Measurements from ENCODE around the gene RAP1A. TPM values are rescaled to one million over a fixed set of nuclear protein-coding genes. Genes with fewer than 3 reads are reported as not detected.

Gene RAP1A
- total RNA-seq, 1 experiment from 2014 or later: 25.4 TPM

DNA sequence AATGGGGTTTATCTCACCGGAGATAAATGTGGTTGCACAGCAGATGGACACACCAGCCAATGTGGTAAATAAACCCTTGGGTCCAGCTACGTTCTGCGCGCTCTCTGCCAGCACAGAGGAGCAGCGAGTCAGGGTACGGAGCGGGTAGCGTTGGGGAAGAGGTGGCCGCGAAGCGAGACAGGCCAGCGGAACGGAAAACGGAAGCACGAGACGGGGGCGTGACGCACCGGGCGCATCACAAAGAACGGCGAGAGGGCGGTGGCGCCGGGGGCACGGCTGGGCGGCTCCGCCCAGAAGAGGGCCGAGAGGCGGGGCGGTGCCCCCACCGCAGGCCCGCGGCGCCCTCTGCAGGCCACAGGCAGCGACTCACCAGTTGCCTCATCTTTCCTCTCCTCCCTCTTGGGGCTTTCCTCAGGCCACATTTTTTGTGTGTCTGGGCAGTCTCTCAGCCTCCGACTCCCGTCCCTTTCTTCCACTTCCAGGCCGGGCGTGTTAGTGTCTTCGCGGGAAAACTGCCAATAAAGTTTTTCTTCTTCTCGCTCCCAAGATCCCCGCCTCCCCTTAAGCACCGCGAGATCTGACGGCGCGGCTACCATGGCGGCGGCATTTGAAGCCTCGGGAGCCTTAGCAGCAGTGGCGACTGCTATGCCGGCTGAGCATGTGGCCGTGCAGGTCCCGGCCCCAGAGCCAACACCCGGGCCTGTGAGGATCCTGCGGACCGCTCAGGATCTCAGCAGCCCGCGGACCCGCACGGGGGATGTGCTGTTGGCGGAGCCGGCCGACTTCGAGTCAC, 135.9 kb downstream of the RAP1A start, which contains the start of gene DDX20 (continued):
- TF ChIP-seq, protein P1, sequence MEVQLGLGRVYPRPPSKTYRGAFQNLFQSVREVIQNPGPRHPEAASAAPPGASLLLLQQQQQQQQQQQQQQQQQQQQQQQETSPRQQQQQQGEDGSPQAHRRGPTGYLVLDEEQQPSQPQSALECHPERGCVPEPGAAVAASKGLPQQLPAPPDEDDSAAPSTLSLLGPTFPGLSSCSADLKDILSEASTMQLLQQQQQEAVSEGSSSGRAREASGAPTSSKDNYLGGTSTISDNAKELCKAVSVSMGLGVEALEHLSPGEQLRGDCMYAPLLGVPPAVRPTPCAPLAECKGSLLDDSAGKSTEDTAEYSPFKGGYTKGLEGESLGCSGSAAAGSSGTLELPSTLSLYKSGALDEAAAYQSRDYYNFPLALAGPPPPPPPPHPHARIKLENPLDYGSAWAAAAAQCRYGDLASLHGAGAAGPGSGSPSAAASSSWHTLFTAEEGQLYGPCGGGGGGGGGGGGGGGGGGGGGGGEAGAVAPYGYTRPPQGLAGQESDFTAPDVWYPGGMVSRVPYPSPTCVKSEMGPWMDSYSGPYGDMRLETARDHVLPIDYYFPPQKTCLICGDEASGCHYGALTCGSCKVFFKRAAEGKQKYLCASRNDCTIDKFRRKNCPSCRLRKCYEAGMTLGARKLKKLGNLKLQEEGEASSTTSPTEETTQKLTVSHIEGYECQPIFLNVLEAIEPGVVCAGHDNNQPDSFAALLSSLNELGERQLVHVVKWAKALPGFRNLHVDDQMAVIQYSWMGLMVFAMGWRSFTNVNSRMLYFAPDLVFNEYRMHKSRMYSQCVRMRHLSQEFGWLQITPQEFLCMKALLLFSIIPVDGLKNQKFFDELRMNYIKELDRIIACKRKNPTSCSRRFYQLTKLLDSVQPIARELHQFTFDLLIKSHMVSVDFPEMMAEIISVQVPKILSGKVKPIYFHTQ (CRISPR knock-in tag; IDR thresholded peaks at IDR 0.05): no peak
- TF ChIP-seq TCF7 (CRISPR knock-in tag; IDR thresholded peaks at IDR 0.05; ENCODE audit: low read depth): no peak
- no peak for TF ChIP-seq NR1H2 (CRISPR knock-in tag; IDR thresholded peaks at IDR 0.05)
- TF ChIP-seq, protein P2, sequence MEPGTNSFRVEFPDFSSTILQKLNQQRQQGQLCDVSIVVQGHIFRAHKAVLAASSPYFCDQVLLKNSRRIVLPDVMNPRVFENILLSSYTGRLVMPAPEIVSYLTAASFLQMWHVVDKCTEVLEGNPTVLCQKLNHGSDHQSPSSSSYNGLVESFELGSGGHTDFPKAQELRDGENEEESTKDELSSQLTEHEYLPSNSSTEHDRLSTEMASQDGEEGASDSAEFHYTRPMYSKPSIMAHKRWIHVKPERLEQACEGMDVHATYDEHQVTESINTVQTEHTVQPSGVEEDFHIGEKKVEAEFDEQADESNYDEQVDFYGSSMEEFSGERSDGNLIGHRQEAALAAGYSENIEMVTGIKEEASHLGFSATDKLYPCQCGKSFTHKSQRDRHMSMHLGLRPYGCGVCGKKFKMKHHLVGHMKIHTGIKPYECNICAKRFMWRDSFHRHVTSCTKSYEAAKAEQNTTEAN (CRISPR knock-in tag; IDR thresholded peaks at IDR 0.05): no peak
- TF ChIP-seq, protein P3, sequence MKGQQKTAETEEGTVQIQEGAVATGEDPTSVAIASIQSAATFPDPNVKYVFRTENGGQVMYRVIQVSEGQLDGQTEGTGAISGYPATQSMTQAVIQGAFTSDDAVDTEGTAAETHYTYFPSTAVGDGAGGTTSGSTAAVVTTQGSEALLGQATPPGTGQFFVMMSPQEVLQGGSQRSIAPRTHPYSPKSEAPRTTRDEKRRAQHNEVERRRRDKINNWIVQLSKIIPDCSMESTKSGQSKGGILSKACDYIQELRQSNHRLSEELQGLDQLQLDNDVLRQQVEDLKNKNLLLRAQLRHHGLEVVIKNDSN (CRISPR knock-in tag; IDR thresholded peaks at IDR 0.05): peak; percentile 61; the same call in 1 of the 2 replicates
- TF ChIP-seq ESRRA (CRISPR knock-in tag; IDR thresholded peaks at IDR 0.05; ENCODE audit: borderline replicate concordance): peak; percentile 59; the same call in 1 of the 2 replicates
- no peak for TF ChIP-seq PRRX2 (CRISPR knock-in tag; IDR thresholded peaks at IDR 0.05)
- TF ChIP-seq ZNF396 (CRISPR knock-in tag; IDR thresholded peaks at IDR 0.05; ENCODE audit: borderline replicate concordance): no peak
- no peak for TF ChIP-seq ELF4 (CRISPR knock-in tag; IDR thresholded peaks at IDR 0.05; ENCODE audit: low read depth)
- no peak for TF ChIP-seq RELA (CRISPR knock-in tag; IDR thresholded peaks at IDR 0.05; ENCODE audit: borderline replicate concordance)
- TF ChIP-seq GTF2I (CRISPR knock-in tag; conservative IDR thresholded peaks at IDR 0.05): no peak
- TF ChIP-seq SOX15 (CRISPR knock-in tag; IDR thresholded peaks at IDR 0.05): no peak
- no peak for TF ChIP-seq NFATC4 (CRISPR knock-in tag; IDR thresholded peaks at IDR 0.05)
- TF ChIP-seq, protein P4, sequence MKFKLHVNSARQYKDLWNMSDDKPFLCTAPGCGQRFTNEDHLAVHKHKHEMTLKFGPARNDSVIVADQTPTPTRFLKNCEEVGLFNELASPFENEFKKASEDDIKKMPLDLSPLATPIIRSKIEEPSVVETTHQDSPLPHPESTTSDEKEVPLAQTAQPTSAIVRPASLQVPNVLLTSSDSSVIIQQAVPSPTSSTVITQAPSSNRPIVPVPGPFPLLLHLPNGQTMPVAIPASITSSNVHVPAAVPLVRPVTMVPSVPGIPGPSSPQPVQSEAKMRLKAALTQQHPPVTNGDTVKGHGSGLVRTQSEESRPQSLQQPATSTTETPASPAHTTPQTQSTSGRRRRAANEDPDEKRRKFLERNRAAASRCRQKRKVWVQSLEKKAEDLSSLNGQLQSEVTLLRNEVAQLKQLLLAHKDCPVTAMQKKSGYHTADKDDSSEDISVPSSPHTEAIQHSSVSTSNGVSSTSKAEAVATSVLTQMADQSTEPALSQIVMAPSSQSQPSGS (CRISPR knock-in tag; IDR thresholded peaks at IDR 0.05; ENCODE audit: borderline replicate concordance, low read depth): no peak
- TF ChIP-seq ZNF219 (CRISPR knock-in tag; IDR thresholded peaks at IDR 0.05; ENCODE audit: borderline replicate concordance): no peak
- TF ChIP-seq, protein P5, sequence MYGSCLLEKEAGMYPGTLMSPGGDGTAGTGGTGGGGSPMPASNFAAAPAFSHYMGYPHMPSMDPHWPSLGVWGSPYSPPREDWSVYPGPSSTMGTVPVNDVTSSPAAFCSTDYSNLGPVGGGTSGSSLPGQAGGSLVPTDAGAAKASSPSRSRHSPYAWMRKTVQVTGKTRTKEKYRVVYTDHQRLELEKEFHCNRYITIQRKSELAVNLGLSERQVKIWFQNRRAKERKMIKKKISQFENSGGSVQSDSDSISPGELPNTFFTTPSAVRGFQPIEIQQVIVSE (CRISPR knock-in tag; IDR thresholded peaks at IDR 0.05; ENCODE audit: borderline replicate concordance): no peak
- TF ChIP-seq ETV6 (CRISPR knock-in tag; IDR thresholded peaks at IDR 0.05): peak; percentile 49; the same call in 1 of the 2 replicates
- TF ChIP-seq JUN (CRISPR knock-in tag; IDR thresholded peaks at IDR 0.05): peak; percentile 33; the same call in 1 of the 2 replicates
- no peak for TF ChIP-seq CBFB (CRISPR knock-in tag; IDR thresholded peaks at IDR 0.05; ENCODE audit: low read depth)
- TF ChIP-seq, protein P6, sequence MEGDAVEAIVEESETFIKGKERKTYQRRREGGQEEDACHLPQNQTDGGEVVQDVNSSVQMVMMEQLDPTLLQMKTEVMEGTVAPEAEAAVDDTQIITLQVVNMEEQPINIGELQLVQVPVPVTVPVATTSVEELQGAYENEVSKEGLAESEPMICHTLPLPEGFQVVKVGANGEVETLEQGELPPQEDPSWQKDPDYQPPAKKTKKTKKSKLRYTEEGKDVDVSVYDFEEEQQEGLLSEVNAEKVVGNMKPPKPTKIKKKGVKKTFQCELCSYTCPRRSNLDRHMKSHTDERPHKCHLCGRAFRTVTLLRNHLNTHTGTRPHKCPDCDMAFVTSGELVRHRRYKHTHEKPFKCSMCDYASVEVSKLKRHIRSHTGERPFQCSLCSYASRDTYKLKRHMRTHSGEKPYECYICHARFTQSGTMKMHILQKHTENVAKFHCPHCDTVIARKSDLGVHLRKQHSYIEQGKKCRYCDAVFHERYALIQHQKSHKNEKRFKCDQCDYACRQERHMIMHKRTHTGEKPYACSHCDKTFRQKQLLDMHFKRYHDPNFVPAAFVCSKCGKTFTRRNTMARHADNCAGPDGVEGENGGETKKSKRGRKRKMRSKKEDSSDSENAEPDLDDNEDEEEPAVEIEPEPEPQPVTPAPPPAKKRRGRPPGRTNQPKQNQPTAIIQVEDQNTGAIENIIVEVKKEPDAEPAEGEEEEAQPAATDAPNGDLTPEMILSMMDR (IDR thresholded peaks at IDR 0.05): peak; percentile 69; the same call in 1 of the 2 replicates
- peak; percentile 84 for TF ChIP-seq SP1 (CRISPR knock-in tag; conservative IDR thresholded peaks at IDR 0.05)
- TF ChIP-seq, protein P7, sequence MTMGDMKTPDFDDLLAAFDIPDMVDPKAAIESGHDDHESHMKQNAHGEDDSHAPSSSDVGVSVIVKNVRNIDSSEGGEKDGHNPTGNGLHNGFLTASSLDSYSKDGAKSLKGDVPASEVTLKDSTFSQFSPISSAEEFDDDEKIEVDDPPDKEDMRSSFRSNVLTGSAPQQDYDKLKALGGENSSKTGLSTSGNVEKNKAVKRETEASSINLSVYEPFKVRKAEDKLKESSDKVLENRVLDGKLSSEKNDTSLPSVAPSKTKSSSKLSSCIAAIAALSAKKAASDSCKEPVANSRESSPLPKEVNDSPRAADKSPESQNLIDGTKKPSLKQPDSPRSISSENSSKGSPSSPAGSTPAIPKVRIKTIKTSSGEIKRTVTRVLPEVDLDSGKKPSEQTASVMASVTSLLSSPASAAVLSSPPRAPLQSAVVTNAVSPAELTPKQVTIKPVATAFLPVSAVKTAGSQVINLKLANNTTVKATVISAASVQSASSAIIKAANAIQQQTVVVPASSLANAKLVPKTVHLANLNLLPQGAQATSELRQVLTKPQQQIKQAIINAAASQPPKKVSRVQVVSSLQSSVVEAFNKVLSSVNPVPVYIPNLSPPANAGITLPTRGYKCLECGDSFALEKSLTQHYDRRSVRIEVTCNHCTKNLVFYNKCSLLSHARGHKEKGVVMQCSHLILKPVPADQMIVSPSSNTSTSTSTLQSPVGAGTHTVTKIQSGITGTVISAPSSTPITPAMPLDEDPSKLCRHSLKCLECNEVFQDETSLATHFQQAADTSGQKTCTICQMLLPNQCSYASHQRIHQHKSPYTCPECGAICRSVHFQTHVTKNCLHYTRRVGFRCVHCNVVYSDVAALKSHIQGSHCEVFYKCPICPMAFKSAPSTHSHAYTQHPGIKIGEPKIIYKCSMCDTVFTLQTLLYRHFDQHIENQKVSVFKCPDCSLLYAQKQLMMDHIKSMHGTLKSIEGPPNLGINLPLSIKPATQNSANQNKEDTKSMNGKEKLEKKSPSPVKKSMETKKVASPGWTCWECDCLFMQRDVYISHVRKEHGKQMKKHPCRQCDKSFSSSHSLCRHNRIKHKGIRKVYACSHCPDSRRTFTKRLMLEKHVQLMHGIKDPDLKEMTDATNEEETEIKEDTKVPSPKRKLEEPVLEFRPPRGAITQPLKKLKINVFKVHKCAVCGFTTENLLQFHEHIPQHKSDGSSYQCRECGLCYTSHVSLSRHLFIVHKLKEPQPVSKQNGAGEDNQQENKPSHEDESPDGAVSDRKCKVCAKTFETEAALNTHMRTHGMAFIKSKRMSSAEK (CRISPR knock-in tag; IDR thresholded peaks at IDR 0.05; ENCODE audit: borderline replicate concordance): no peak
- peak; percentile 65; the same call in 1 of the 2 replicates for TF ChIP-seq NFE2L1 (CRISPR knock-in tag; IDR thresholded peaks at IDR 0.05)
- TF ChIP-seq FOXJ3 (CRISPR knock-in tag; IDR thresholded peaks at IDR 0.05; ENCODE audit: borderline replicate concordance): no peak
- no peak for TF ChIP-seq NFYB (CRISPR knock-in tag; conservative IDR thresholded peaks at IDR 0.05; ENCODE audit: low read depth)
